Measurements from ENCODE around the gene SIRT3.
A peak's percentile ranks its signal among the peaks of the same experiment; 100 is the strongest.

Gene SIRT3

DNA sequence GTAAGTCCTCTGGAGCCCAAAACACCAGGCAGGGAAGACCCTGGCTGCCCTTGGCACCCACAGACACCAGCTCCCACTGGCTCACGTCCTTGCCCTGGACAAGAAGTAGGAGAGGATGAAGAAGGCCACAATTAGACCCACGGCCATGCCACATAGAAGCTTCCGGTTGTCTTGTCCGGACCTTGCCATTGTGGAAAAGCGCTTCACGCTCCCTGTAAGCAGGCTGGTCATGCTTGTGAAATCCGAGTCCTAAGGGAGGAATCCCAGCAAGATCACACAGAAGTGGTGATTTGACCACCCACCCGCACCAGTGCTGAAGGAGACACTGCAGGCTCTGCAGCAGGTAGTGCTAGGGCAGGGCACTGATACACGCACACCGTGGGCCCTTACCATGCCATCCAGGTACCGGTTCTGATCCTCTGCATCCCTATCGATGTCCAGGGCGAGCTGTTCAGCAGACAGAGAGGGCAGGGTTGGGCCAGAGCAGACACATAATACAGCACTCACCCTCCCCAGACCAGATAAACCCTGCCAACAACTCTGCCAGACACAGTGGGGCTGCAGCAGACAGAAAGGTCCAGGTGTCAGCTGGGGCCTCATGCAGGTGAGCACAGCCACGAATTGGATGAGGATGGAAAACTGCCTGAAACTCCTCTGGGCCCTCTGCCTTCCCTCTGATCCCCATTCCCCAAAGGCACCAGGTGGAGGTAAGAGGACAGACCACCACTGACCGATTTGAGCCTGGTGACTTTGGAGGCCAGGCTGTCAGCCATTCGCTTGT lies 30.7 kb downstream of the SIRT3 start:
- no peaks in the 10 kb centered on the region for H3K9me3 ChIP-seq (replicated peaks; ENCODE audit: insufficient read depth, low read length)
- H4K20me1 ChIP-seq (ENCODE audit: insufficient read depth, low read length): no peaks in the 10 kb centered on the region; the same call in 1 of the 2 replicates
- no peaks in the 10 kb centered on the region for H3K27me3 ChIP-seq (replicated peaks; ENCODE audit: insufficient read depth, low read length)
- H3F3A ChIP-seq (ENCODE audit: insufficient read depth, low read length): peaks cover 10% of the 10 kb centered on the region
- no peak overlapping the region for H2AFZ ChIP-seq (ENCODE audit: low read length)
- no peak for TF ChIP-seq EZH2 (optimal IDR thresholded peaks at IDR 0.05; ENCODE audit: low read depth, low read length)
- TF ChIP-seq EZH2phosphoT487 (IDR thresholded peaks at IDR 0.05; ENCODE audit: low read length): no peak
- TF ChIP-seq, protein P1, sequence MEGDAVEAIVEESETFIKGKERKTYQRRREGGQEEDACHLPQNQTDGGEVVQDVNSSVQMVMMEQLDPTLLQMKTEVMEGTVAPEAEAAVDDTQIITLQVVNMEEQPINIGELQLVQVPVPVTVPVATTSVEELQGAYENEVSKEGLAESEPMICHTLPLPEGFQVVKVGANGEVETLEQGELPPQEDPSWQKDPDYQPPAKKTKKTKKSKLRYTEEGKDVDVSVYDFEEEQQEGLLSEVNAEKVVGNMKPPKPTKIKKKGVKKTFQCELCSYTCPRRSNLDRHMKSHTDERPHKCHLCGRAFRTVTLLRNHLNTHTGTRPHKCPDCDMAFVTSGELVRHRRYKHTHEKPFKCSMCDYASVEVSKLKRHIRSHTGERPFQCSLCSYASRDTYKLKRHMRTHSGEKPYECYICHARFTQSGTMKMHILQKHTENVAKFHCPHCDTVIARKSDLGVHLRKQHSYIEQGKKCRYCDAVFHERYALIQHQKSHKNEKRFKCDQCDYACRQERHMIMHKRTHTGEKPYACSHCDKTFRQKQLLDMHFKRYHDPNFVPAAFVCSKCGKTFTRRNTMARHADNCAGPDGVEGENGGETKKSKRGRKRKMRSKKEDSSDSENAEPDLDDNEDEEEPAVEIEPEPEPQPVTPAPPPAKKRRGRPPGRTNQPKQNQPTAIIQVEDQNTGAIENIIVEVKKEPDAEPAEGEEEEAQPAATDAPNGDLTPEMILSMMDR (IDR thresholded peaks at IDR 0.05; ENCODE audit: low read length): no peak
- H3K79me2 ChIP-seq (ENCODE audit: low read length): peaks cover 48% of the 10 kb centered on the region
- H3K27ac ChIP-seq (ENCODE audit: low read length): no peak overlapping the region
- H3K9ac ChIP-seq (ENCODE audit: low read length): no peak overlapping the region; the same call in 1 of the 2 replicates
- no peaks in the 10 kb centered on the region for H3K9me2 ChIP-seq (replicated peaks; ENCODE audit: insufficient read depth, low read length)
- peaks cover 16% of the 10 kb centered on the region for H3K4me1 ChIP-seq (ENCODE audit: low read length)
- no peak for DNase-seq
- no peaks in the 10 kb centered on the region; the same call in 1 of the 2 replicates for H3K36me3 ChIP-seq (replicated peaks; ENCODE audit: insufficient read depth, low read length)
- no peak overlapping the region for H3K4me3 ChIP-seq (ENCODE audit: low read length)
- H3K4me2 ChIP-seq (ENCODE audit: low read depth, low read length): peak overlapping the region; percentile 72; the same call in 1 of the 2 replicates

DNA sequence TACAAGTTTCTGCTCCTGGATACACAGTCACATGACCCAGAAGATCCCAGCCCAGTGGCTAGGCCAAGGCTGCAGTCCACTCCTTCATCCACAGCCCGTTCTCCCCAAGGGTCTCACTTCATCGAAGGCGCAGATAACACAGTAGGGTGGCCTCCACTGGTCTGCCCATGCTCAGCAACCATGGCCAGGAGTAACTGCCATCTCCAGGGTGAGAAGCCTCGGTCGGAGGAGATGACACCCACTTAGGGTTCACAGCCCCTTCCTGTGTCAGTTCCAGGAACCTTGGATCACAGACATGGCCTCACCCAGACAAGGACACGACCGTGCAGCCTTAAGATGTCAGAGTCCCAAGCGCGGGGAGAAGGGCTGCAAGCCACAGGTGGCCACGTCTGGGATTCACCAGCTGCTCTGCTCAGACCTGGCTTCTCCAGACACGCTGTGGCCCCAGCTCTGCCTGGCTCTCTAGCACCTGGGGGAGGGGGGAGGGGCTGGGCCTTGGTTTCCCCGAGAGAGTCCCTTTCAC lies 31.5 kb downstream of the SIRT3 start:
- no peak overlapping the region for H3K9ac ChIP-seq (ENCODE audit: low read length)
- no peaks in the 10 kb centered on the region for H3K27me3 ChIP-seq (replicated peaks; ENCODE audit: insufficient read depth, low read length)
- no peak overlapping the region for H2AFZ ChIP-seq (ENCODE audit: low read length)
- no peaks in the 10 kb centered on the region; the same call in 1 of the 2 replicates for H4K20me1 ChIP-seq (ENCODE audit: insufficient read depth, low read length)
- peaks cover 40% of the 10 kb centered on the region for H3K79me2 ChIP-seq (ENCODE audit: low read length)
- peaks cover 10% of the 10 kb centered on the region for H3F3A ChIP-seq (ENCODE audit: insufficient read depth, low read length)
- DNase-seq: no peak
- TF ChIP-seq EZH2 (optimal IDR thresholded peaks at IDR 0.05; ENCODE audit: low read depth, low read length) (no peak), EZH2phosphoT487 (IDR thresholded peaks at IDR 0.05; ENCODE audit: low read length) (no peak)
- TF ChIP-seq, protein P1 (IDR thresholded peaks at IDR 0.05; ENCODE audit: low read length): no peak
- peaks cover 10% of the 10 kb centered on the region for H3K4me1 ChIP-seq (ENCODE audit: low read length)
- no peaks in the 10 kb centered on the region; the same call in 1 of the 2 replicates for H3K36me3 ChIP-seq (replicated peaks; ENCODE audit: insufficient read depth, low read length)
- no peak overlapping the region for H3K4me2 ChIP-seq (ENCODE audit: low read depth, low read length)
- H3K9me2 ChIP-seq (replicated peaks; ENCODE audit: insufficient read depth, low read length): no peaks in the 10 kb centered on the region
- H3K4me3 ChIP-seq (ENCODE audit: low read length): no peak overlapping the region
- H3K9me3 ChIP-seq (replicated peaks; ENCODE audit: insufficient read depth, low read length): no peaks in the 10 kb centered on the region
- H3K27ac ChIP-seq (ENCODE audit: low read length): no peak overlapping the region

DNA sequence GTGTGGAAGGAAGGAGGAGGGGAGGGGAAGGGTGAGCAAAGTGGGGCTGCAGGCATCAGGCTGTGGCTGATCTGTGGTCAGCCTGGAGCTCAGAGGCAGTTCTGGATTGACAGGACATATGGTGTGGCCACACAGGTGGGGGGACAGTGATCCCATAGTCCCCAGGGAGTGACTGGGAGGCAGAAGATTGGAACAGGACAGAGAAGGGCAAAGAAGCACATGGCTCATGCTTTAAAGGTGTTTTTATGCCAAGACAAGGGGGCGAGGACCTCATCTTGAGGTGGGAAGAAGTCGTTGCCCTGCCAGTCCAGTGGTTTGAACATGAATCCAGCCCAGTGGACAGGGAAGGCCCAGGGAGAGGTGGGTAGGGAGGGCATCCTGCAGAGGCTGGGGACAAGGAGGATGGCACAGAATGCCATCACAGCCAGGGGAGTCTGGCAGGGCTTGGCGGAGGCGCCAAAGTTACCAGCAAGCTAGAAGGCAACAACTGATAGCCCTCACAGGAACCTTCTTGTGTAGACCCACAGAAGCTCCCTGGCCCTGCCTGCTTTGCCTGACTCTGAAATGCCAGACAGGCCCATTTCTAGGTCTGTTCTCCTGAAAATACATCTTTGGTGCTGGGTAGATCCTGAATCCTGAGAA lies 32.1 kb downstream of the SIRT3 start:
- no peaks in the 10 kb centered on the region; the same call in 1 of the 2 replicates for H4K20me1 ChIP-seq (ENCODE audit: insufficient read depth, low read length)
- peaks cover 10% of the 10 kb centered on the region for H3F3A ChIP-seq (ENCODE audit: insufficient read depth, low read length)
- no peak for DNase-seq
- H3K9me2 ChIP-seq (replicated peaks; ENCODE audit: insufficient read depth, low read length): no peaks in the 10 kb centered on the region
- no peaks in the 10 kb centered on the region for H3K9me3 ChIP-seq (replicated peaks; ENCODE audit: insufficient read depth, low read length)
- no peak overlapping the region for H3K4me3 ChIP-seq (ENCODE audit: low read length)
- TF ChIP-seq, protein P1 (IDR thresholded peaks at IDR 0.05; ENCODE audit: low read length): no peak
- TF ChIP-seq EZH2 (optimal IDR thresholded peaks at IDR 0.05; ENCODE audit: low read depth, low read length): no peak
- TF ChIP-seq EZH2phosphoT487 (IDR thresholded peaks at IDR 0.05; ENCODE audit: low read length): no peak
- no peak overlapping the region for H3K4me2 ChIP-seq (ENCODE audit: low read depth, low read length)
- H3K27ac ChIP-seq (ENCODE audit: low read length): no peak overlapping the region
- H3K4me1 ChIP-seq (ENCODE audit: low read length): peaks cover 5% of the 10 kb centered on the region; the same call in 1 of the 2 replicates
- peaks cover 34% of the 10 kb centered on the region for H3K79me2 ChIP-seq (ENCODE audit: low read length)
- no peak overlapping the region for H3K9ac ChIP-seq (ENCODE audit: low read length)
- no peak overlapping the region for H2AFZ ChIP-seq (ENCODE audit: low read length)
- no peaks in the 10 kb centered on the region; the same call in 1 of the 2 replicates for H3K36me3 ChIP-seq (replicated peaks; ENCODE audit: insufficient read depth, low read length)
- no peaks in the 10 kb centered on the region for H3K27me3 ChIP-seq (replicated peaks; ENCODE audit: insufficient read depth, low read length)
